ENCODE results near the gene AP4E1. TPM values are rescaled to one million over a fixed set of nuclear protein-coding genes. Genes with fewer than 3 reads are reported as not detected.

Gene AP4E1
- total and polyA plus RNA-seq, 2 donors (not counting 3 experiments of a cell fraction or from before 2014, with no cell fraction given), result 1.6 to 9.8 TPM

- intact Hi-C loops (cut with micrococcal nuclease), result no loop called here
- FAIRE-seq (no peak), DNase-seq (ENCODE audit: low read depth, low spot score) (no peak)
- no peak for TF ChIP-seq EZH2 (IDR thresholded peaks at IDR 0.05; ENCODE audit: borderline replicate concordance, low read depth, low read length, severe bottlenecking)
- Histone ChIP-seq H4K20me1 (replicated peaks; ENCODE audit: control insufficient read depth, extremely low read depth, insufficient read depth, low read length) (no peaks in the 10 kb centered on the region), H3K9me1 (replicated peaks; ENCODE audit: control insufficient read depth, extremely low read depth, insufficient read depth, low read length) (no peaks in the 10 kb centered on the region), H3K4me3 (replicated peaks in 1 of 3; ENCODE audit: insufficient read depth in 1 of 3, low read depth in 1 of 3, low read length in 3 of 3) (no peak overlapping the region), H3K9me3 (replicated peaks; ENCODE audit: control insufficient read depth, insufficient read depth, low read length) (no peaks in the 10 kb centered on the region), H3K79me2 (ENCODE audit: control insufficient read depth, insufficient read depth, low read length) (no peaks in the 10 kb centered on the region), H3K36me3 (ENCODE audit: control insufficient read depth in 2 of 2, extremely low read depth in 1 of 2, insufficient read depth in 2 of 2, low read length in 2 of 2) (no peaks in the 10 kb centered on the region), H3K4me2 (ENCODE audit: insufficient read depth, low read length) (no peak overlapping the region), H3K9ac (replicated peaks; ENCODE audit: extremely low read depth, insufficient read depth, low read length) (no peak overlapping the region), H3K4me1 (ENCODE audit: control insufficient read depth, extremely low read depth, insufficient read depth, low read length) (no peaks in the 10 kb centered on the region), H3K27ac (ENCODE audit: insufficient read depth, low read depth, low read length) (no peak overlapping the region), H3K27me3 (ENCODE audit: control insufficient read depth in 2 of 2, insufficient read depth in 2 of 2, low read length in 2 of 2) (no peaks in the 10 kb centered on the region), H2AFZ (ENCODE audit: low read depth, low read length) (no peak overlapping the region)
- dilution Hi-C loops (cut with MboI; ENCODE audit: extremely low pct_ligation_motif_present, low sequenced_read_pairs), result no loop called here
- ChIA-PET CTCF (no interaction called here), POLR2A (no interaction called here)
- no TSS peak for BruUV-seq (replicated peaks)
Measured at GRCh38 chr15:51022206-51022605, 113.7 kb downstream of the AP4E1 start.

DNA sequence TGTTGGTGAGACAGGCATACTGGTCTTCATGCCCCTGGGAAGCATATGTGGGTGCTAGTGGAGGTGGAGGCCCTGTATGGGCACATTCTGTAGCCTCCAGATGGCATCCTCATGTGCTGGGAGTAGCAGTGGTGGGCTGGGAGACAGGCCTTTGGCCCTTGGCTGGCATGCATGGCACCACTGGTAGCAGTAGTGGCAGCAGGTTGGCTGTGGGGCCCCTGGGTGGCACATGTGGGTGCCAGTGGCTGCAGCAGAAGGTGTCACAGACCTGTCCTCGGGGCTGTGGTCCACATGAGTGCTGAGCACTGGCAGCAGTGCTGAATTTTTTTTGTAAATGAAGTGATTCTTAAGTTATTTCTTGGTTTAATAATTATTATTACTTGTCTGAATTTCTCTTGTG, 115.0 kb downstream of the AP4E1 start:
- no peaks in the 10 kb centered on the region for H3K27me3 ChIP-seq (ENCODE audit: control insufficient read depth in 2 of 2, insufficient read depth in 2 of 2, low read length in 2 of 2)
- no TSS peak for BruUV-seq (replicated peaks)
- FAIRE-seq (no peak), DNase-seq (ENCODE audit: low read depth, low spot score) (no peak)
- no peak overlapping the region for H3K9ac ChIP-seq (replicated peaks; ENCODE audit: extremely low read depth, insufficient read depth, low read length)
- no peak for TF ChIP-seq GATA2 (IDR thresholded peaks at IDR 0.05; ENCODE audit: insufficient read depth, insufficient read length, low read depth, low read length)
- TF ChIP-seq, protein P1, sequence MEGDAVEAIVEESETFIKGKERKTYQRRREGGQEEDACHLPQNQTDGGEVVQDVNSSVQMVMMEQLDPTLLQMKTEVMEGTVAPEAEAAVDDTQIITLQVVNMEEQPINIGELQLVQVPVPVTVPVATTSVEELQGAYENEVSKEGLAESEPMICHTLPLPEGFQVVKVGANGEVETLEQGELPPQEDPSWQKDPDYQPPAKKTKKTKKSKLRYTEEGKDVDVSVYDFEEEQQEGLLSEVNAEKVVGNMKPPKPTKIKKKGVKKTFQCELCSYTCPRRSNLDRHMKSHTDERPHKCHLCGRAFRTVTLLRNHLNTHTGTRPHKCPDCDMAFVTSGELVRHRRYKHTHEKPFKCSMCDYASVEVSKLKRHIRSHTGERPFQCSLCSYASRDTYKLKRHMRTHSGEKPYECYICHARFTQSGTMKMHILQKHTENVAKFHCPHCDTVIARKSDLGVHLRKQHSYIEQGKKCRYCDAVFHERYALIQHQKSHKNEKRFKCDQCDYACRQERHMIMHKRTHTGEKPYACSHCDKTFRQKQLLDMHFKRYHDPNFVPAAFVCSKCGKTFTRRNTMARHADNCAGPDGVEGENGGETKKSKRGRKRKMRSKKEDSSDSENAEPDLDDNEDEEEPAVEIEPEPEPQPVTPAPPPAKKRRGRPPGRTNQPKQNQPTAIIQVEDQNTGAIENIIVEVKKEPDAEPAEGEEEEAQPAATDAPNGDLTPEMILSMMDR (IDR thresholded peaks at IDR 0.05; ENCODE audit: extremely low read depth in 1 of 2, insufficient read depth in 1 of 2, low read depth in 1 of 2, low read length in 2 of 2), result no peak
- no peak for TF ChIP-seq POLR2A (IDR thresholded peaks at IDR 0.05; ENCODE audit: low read depth, low read length)
- TF ChIP-seq MYC (IDR thresholded peaks at IDR 0.05; ENCODE audit: low read depth, low read length), result no peak
- TF ChIP-seq MAX (IDR thresholded peaks at IDR 0.05; ENCODE audit: insufficient read depth, insufficient read length), result no peak
- TF ChIP-seq EZH2 (IDR thresholded peaks at IDR 0.05; ENCODE audit: borderline replicate concordance, low read depth, low read length, severe bottlenecking), result no peak
- no peak for TF ChIP-seq JUN (IDR thresholded peaks at IDR 0.05; ENCODE audit: borderline replicate concordance, insufficient read depth, insufficient read length, low read depth)
- TF ChIP-seq POLR2AphosphoS5 (IDR thresholded peaks at IDR 0.05; ENCODE audit: insufficient read depth, low read depth, low read length), result no peak
- TF ChIP-seq FOS (IDR thresholded peaks at IDR 0.05; ENCODE audit: borderline replicate concordance, insufficient read depth, low read length), result no peak
- POLR2A ChIA-PET, result no interaction called here
- no peak overlapping the region for H3K27ac ChIP-seq (ENCODE audit: insufficient read depth, low read depth, low read length)
- no peaks in the 10 kb centered on the region for H3K36me3 ChIP-seq (ENCODE audit: control insufficient read depth in 2 of 2, extremely low read depth in 1 of 2, insufficient read depth in 2 of 2, low read length in 2 of 2)
- H3K4me3 ChIP-seq (replicated peaks in 1 of 3; ENCODE audit: insufficient read depth in 1 of 3, low read depth in 1 of 3, low read length in 3 of 3), result no peak overlapping the region
- intact Hi-C loops (cut with micrococcal nuclease) (no loop called here), dilution Hi-C loops (cut with MboI; ENCODE audit: extremely low pct_ligation_motif_present, low sequenced_read_pairs) (no loop called here)
- CTCF ChIA-PET, result no interaction called here
- no peak overlapping the region for H2AFZ ChIP-seq (ENCODE audit: low read depth, low read length)
- no peaks in the 10 kb centered on the region for H3K9me3 ChIP-seq (replicated peaks; ENCODE audit: control insufficient read depth, insufficient read depth, low read length)
- H3K4me1 ChIP-seq (ENCODE audit: control insufficient read depth, extremely low read depth, insufficient read depth, low read length), result no peaks in the 10 kb centered on the region
- H3K4me2 ChIP-seq (ENCODE audit: insufficient read depth, low read length), result no peak overlapping the region
- no peaks in the 10 kb centered on the region for H3K9me1 ChIP-seq (replicated peaks; ENCODE audit: control insufficient read depth, extremely low read depth, insufficient read depth, low read length)
- H4K20me1 ChIP-seq (replicated peaks; ENCODE audit: control insufficient read depth, extremely low read depth, insufficient read depth, low read length), result no peaks in the 10 kb centered on the region
- H3K79me2 ChIP-seq (ENCODE audit: control insufficient read depth, insufficient read depth, low read length), result no peaks in the 10 kb centered on the region

Data from endothelial cell of umbilical vein (primary cell).